ENCODE results near the gene HINT2.

Gene HINT2

GRCh38 chr9:35810122-35810521 is 4.7 kb downstream of the HINT2 start:
- TF ChIP-seq, protein P1, sequence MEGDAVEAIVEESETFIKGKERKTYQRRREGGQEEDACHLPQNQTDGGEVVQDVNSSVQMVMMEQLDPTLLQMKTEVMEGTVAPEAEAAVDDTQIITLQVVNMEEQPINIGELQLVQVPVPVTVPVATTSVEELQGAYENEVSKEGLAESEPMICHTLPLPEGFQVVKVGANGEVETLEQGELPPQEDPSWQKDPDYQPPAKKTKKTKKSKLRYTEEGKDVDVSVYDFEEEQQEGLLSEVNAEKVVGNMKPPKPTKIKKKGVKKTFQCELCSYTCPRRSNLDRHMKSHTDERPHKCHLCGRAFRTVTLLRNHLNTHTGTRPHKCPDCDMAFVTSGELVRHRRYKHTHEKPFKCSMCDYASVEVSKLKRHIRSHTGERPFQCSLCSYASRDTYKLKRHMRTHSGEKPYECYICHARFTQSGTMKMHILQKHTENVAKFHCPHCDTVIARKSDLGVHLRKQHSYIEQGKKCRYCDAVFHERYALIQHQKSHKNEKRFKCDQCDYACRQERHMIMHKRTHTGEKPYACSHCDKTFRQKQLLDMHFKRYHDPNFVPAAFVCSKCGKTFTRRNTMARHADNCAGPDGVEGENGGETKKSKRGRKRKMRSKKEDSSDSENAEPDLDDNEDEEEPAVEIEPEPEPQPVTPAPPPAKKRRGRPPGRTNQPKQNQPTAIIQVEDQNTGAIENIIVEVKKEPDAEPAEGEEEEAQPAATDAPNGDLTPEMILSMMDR (IDR thresholded peaks at IDR 0.05): no peak
- no peaks in the 10 kb centered on the region for H3K9me3 ChIP-seq
- H3K4me3 ChIP-seq: no peak overlapping the region
- no peak overlapping the region for H3K27ac ChIP-seq
- DNase-seq: no peak
- H3K4me1 ChIP-seq: peaks cover 0 to 38% (median 30%) of the 10 kb centered on the region in 4 donors
- intact Hi-C loops (cut with DNase I; ENCODE audit: low total_unique reads): loop anchor here (10.0 kb wide), 1 partner anchor 65 kb away; the partner anchor contains the start of genes GBA2 and RGP1
- no peaks in the 10 kb centered on the region for H3K27me3 ChIP-seq
- H3K36me3 ChIP-seq: peaks cover 24 to 46% (median 42%) of the 10 kb centered on the region in 3 donors

- no peaks in the 10 kb centered on the region for H3K27me3 ChIP-seq
- intact Hi-C loops (cut with DNase I; ENCODE audit: low total_unique reads): no loop called here
- H3K36me3 ChIP-seq: peaks cover 26 to 58% (median 42%) of the 10 kb centered on the region in 3 donors
- H3K4me1 ChIP-seq: peaks cover 0 to 27% (median 22%) of the 10 kb centered on the region in 4 donors
- DNase-seq: no peak
- no peak overlapping the region for H3K27ac ChIP-seq
- TF ChIP-seq, protein P1 (IDR thresholded peaks at IDR 0.05): no peak
- H3K9me3 ChIP-seq: no peaks in the 10 kb centered on the region
- no peak overlapping the region for H3K4me3 ChIP-seq
Observed at GRCh38 chr9:35808433-35808832, 6.4 kb downstream of the HINT2 start.

- intact Hi-C loops (cut with DNase I; ENCODE audit: low total_unique reads): no loop called here
- TF ChIP-seq, protein P1 (IDR thresholded peaks at IDR 0.05): no peak
- peaks cover 37 to 81% (median 56%) of the 10 kb centered on the region in 3 donors for H3K36me3 ChIP-seq
Observed at GRCh38 chr9:35806101-35806500, 8.7 kb downstream of the HINT2 start.

GRCh38 chr9:35801328-35802128 is 13.3 kb downstream of the HINT2 start:
- Histone ChIP-seq H3K36me3 (peaks cover 19 to 68% (median 42%) of the 10 kb centered on the region in 3 donors), H3K9me3 (no peaks in the 10 kb centered on the region), H3K27ac (no peak overlapping the region), H3K4me1 (peaks cover 0 to 3% (median 0%) of the 10 kb centered on the region in 4 donors), H3K4me3 (no peak overlapping the region), H3K27me3 (no peaks in the 10 kb centered on the region)
- TF ChIP-seq, protein P1 (IDR thresholded peaks at IDR 0.05): no peak
- DNase-seq: no peak
- intact Hi-C loops (cut with DNase I; ENCODE audit: low total_unique reads): no loop called here

More at GRCh38 chr9:35806101-35806500, 8.7 kb downstream of the HINT2 start:
- H3K27ac ChIP-seq: no peak overlapping the region
- DNase-seq: no peak
- no peaks in the 10 kb centered on the region for H3K27me3 ChIP-seq
- peaks cover 0 to 7% (median 5%) of the 10 kb centered on the region in 4 donors for H3K4me1 ChIP-seq
- no peaks in the 10 kb centered on the region for H3K9me3 ChIP-seq
- no peak overlapping the region for H3K4me3 ChIP-seq

GRCh38 chr9:35800530-35800929 is 14.3 kb downstream of the HINT2 start:
- no peak overlapping the region for H3K4me3 ChIP-seq
- H3K27me3 ChIP-seq: no peaks in the 10 kb centered on the region
- DNase-seq: no peak
- peaks cover 13 to 58% (median 32%) of the 10 kb centered on the region in 3 donors for H3K36me3 ChIP-seq
- no peak overlapping the region for H3K27ac ChIP-seq
- TF ChIP-seq, protein P1 (IDR thresholded peaks at IDR 0.05): no peak
- H3K9me3 ChIP-seq: no peaks in the 10 kb centered on the region
- H3K4me1 ChIP-seq: peaks cover 0 to 8% (median 2%) of the 10 kb centered on the region in 4 donors
- intact Hi-C loops (cut with DNase I; ENCODE audit: low total_unique reads): no loop called here
